IMR-90 (cell line): ENCODE results near the gene PLD3. TPM values are rescaled to one million over a fixed set of nuclear protein-coding genes. Genes with fewer than 3 reads are reported as not detected.

ENCODE experiments used
- ATAC-seq: fragments of 200-7000 bp; cut with Tn5 transposase; 2 replicates; pipeline ENCODE4 v1.9.1; 2020; ENCODE audit warnings: low read depth, mild to moderate bottlenecking, moderate library complexity
- BruUV-seq: library from RNA; stranded (reverse); fragments of 400-500 nt; replicated peaks from 2 replicates; lab custom pipeline; 2021; lab: Mats Ljungman, UMichigan
- CTCF ChIA-PET: fragments of 300-600 bp; formaldehyde crosslinking; extraction: SDS; loops from one replicate; lab custom pipeline; 2021; ENCODE audit warnings: antibody characterized with exemption; lab: Yijun Ruan, JAX
- POLR2A ChIA-PET: fragments of 300-600 bp; sonication (Branson Sonifier 250); formaldehyde crosslinking; loops from one replicate; lab custom pipeline; 2022; ENCODE audit warnings: antibody characterized with exemption; ENCODE audit not compliant: unreplicated experiment; lab: Charles Lee
- DNase-seq: peaks from one replicate; pipeline ENCODE4 v3.0.0; 2013
- H2AFZ ChIP-seq: replicated peaks from 2 replicates; pipeline ENCODE3; 2013; ENCODE audit warnings: low read length, mild to moderate bottlenecking; ENCODE audit not compliant: poor library complexity
- H2AK5ac ChIP-seq: 2 replicates; pipeline ENCODE4 v1.6.1; 2013; ENCODE audit warnings: low read depth, low read length, inconsistent platforms
- H2AK9ac ChIP-seq: replicated peaks from 2 replicates; pipeline ENCODE3; 2013; ENCODE audit warnings: mild to moderate bottlenecking, low read depth, low read length, moderate library complexity; ENCODE audit not compliant: poor library complexity
- H2BK120ac ChIP-seq: 2 replicates; pipeline ENCODE4 v1.6.1; 2013; ENCODE audit warnings: low read depth, low read length, inconsistent platforms
- H2BK15ac ChIP-seq: 3 replicates; pipeline ENCODE4 v1.6.1; 2013; ENCODE audit warnings: low read depth, low read length, inconsistent platforms
- H2BK20ac ChIP-seq: 2 replicates; pipeline ENCODE4 v1.6.1; 2013; ENCODE audit warnings: low read depth, mild to moderate bottlenecking, inconsistent platforms, low read length, moderate library complexity
- H2BK5ac ChIP-seq: 2 replicates; pipeline ENCODE4 v1.6.1; 2013; ENCODE audit warnings: mild to moderate bottlenecking, low read depth, low read length, inconsistent platforms; ENCODE audit not compliant: poor library complexity, severe bottlenecking
- H3K14ac ChIP-seq: replicated peaks from 2 replicates; pipeline ENCODE4 v1.6.1; 2013; ENCODE audit warnings: low read depth, low read length, inconsistent platforms
- H3K18ac ChIP-seq: 2 replicates; pipeline ENCODE4 v1.6.1; 2013; ENCODE audit warnings: low read depth, low read length, control low read depth
- H3K23ac ChIP-seq: 2 replicates; pipeline ENCODE4 v1.6.1; 2013; ENCODE audit warnings: low read depth, low read length, inconsistent platforms
- H3K27ac ChIP-seq: 2 replicates; pipeline ENCODE4 v1.5.1; 2013; ENCODE audit warnings: mild to moderate bottlenecking, control low read depth, low read length; ENCODE audit not compliant: insufficient read depth
- H3K27me3 ChIP-seq: 2 replicates; pipeline ENCODE4 v1.6.1; 2013; ENCODE audit warnings: low read length; ENCODE audit not compliant: control insufficient read depth, insufficient read depth
- H3K36me3 ChIP-seq: 2 replicates; pipeline ENCODE4 v1.6.1; 2013; ENCODE audit warnings: low read length, mixed read lengths; ENCODE audit not compliant: control insufficient read depth, insufficient read depth
- H3K4ac ChIP-seq: 2 replicates; pipeline ENCODE4 v1.6.1; 2013; ENCODE audit warnings: low read depth, low read length, inconsistent platforms
- H3K4me1 ChIP-seq: 2 replicates; pipeline ENCODE4 v1.6.1; 2013; ENCODE audit warnings: low read length, mixed read lengths; ENCODE audit not compliant: control insufficient read depth, insufficient read depth
- H3K4me2 ChIP-seq: 2 replicates; pipeline ENCODE4 v1.6.1; 2013; ENCODE audit warnings: low read depth, mild to moderate bottlenecking, control low read depth, low read length, moderate library complexity
- H3K4me3 ChIP-seq: 2 replicates; pipeline ENCODE4 v1.5.1; 2013; ENCODE audit warnings: low read depth, mild to moderate bottlenecking, control low read depth, low read length, moderate library complexity; ENCODE audit not compliant: insufficient read depth
- H3K56ac ChIP-seq: 2 replicates; pipeline ENCODE4 v1.6.1; 2013; ENCODE audit warnings: low read length, inconsistent platforms; ENCODE audit not compliant: insufficient read depth; ENCODE audit errors: extremely low read depth
- H3K79me1 ChIP-seq, 2 experiments: 2 replicates each; pipeline ENCODE4 v1.6.1; 2013; ENCODE audit warnings: low read length in 2 of 2, inconsistent platforms in 1 of 2, low read depth in 1 of 2
- H3K9ac ChIP-seq: 2 replicates; pipeline ENCODE4 v1.6.1; 2013; ENCODE audit warnings: low read depth, low read length, control low read depth
- H3K9me1 ChIP-seq: 2 replicates; pipeline ENCODE4 v1.6.1; 2013; ENCODE audit warnings: low read length, inconsistent platforms; ENCODE audit not compliant: insufficient read depth
- H3K9me3 ChIP-seq: 2 replicates; pipeline ENCODE4 v1.6.1; 2013; ENCODE audit warnings: low read length; ENCODE audit not compliant: control insufficient read depth, insufficient read depth
- H4K20me1 ChIP-seq: 2 replicates; pipeline ENCODE4 v1.6.1; 2013; ENCODE audit warnings: low read length, inconsistent platforms; ENCODE audit not compliant: insufficient read depth
- H4K5ac ChIP-seq: 2 replicates; pipeline ENCODE4 v1.6.1; 2013; ENCODE audit warnings: mild to moderate bottlenecking, low read depth, low read length, control low read depth
- H4K8ac ChIP-seq, 2 experiments: 2 replicates each; pipeline ENCODE4 v1.6.1; 2013; ENCODE audit warnings: low read depth in 2 of 2, low read length in 2 of 2, control low read depth in 1 of 2, inconsistent platforms in 1 of 2
- H4K91ac ChIP-seq: 2 replicates; pipeline ENCODE4 v1.6.1; 2013; ENCODE audit warnings: low read depth, low read length, inconsistent platforms; ENCODE audit not compliant: insufficient read depth
- BHLHE40 ChIP-seq: fragments of 150-350 bp; IDR thresholded peaks from 2 replicates; pipeline ENCODE4 v1.6.1; 2016; ENCODE audit warnings: mild to moderate bottlenecking, low read depth, low read length
- CEBPB ChIP-seq: IDR thresholded peaks from 2 replicates; pipeline ENCODE4 v1.6.1; 2012; ENCODE audit warnings: low read depth, low read length, improper control_type of control experiment
- CHD1 ChIP-seq: IDR thresholded peaks from 2 replicates; pipeline ENCODE4 v1.6.1; 2012; ENCODE audit warnings: low read depth, low read length, improper control_type of control experiment
- ELK1 ChIP-seq: fragments of 150-350 bp; IDR thresholded peaks from 2 replicates; pipeline ENCODE4 v1.6.1; 2016; ENCODE audit warnings: low read depth, mild to moderate bottlenecking, low read length, moderate library complexity, borderline replicate concordance
- FOS ChIP-seq: fragments of 150-350 bp; IDR thresholded peaks from 2 replicates; pipeline ENCODE4 v1.6.1; 2016; ENCODE audit warnings: low read depth, low read length
- MAFK ChIP-seq: IDR thresholded peaks from 2 replicates; pipeline ENCODE4 v1.6.1; 2012; ENCODE audit warnings: low read depth, low read length, improper control_type of control experiment
- MAZ ChIP-seq: IDR thresholded peaks from 2 replicates; pipeline ENCODE4 v1.6.1; 2012; ENCODE audit warnings: low read depth, mild to moderate bottlenecking, low read length, improper control_type of control experiment, moderate library complexity, borderline replicate concordance
- MXI1 ChIP-seq: IDR thresholded peaks from 2 replicates; pipeline ENCODE4 v1.6.1; 2012; ENCODE audit warnings: low read depth, mild to moderate bottlenecking, low read length, moderate library complexity, borderline replicate concordance
- NFE2L2 ChIP-seq: fragments of 150-350 bp; IDR thresholded peaks from 2 replicates; pipeline ENCODE4 v1.6.1; 2016; ENCODE audit warnings: low read depth, mild to moderate bottlenecking, low read length
- POLR2A ChIP-seq: IDR thresholded peaks from 2 replicates; pipeline ENCODE4 v1.6.1; 2012; ENCODE audit warnings: mild to moderate bottlenecking, low read depth, low read length
- RAD21 ChIP-seq: IDR thresholded peaks from 2 replicates; pipeline ENCODE4 v1.6.1; 2012; ENCODE audit warnings: low read length, improper control_type of control experiment
- RCOR1 ChIP-seq: IDR thresholded peaks from 2 replicates; pipeline ENCODE4 v1.6.1; 2012; ENCODE audit warnings: mild to moderate bottlenecking, low read length, improper control_type of control experiment; ENCODE audit not compliant: insufficient replicate concordance
- RFX5 ChIP-seq: IDR thresholded peaks from 2 replicates; pipeline ENCODE4 v1.8.0; 2012; ENCODE audit warnings: low read depth, mild to moderate bottlenecking, low read length, moderate library complexity
- SMC3 ChIP-seq: fragments of 150-350 bp; IDR thresholded peaks from 2 replicates; pipeline ENCODE4 v1.6.1; 2016; ENCODE audit warnings: low read depth, mild to moderate bottlenecking, antibody characterized with exemption, low read length, moderate library complexity
- USF2 ChIP-seq: fragments of 150-350 bp; IDR thresholded peaks from 2 replicates; pipeline ENCODE4 v1.6.1; 2017; ENCODE audit warnings: mild to moderate bottlenecking, antibody characterized with exemption, low read length, low read depth
- WGBS, 2 experiments: methylation state at CpG; one replicate each; pipeline versions ENCODE4 v1.1.5 to v1.1.7; 2013; ENCODE audit warnings: missing lambda C conversion rate in 2 of 2; ENCODE audit not compliant: insufficient read length in 1 of 2; ENCODE audit errors: extremely low coverage in 2 of 2; 5-methylcytosine and 5-hydroxymethylcytosine counted together
- dilution Hi-C: fragments of 300-500 bp; cut with HindIII; formaldehyde crosslinking; loops from one replicate; pipeline ENCODE4 v1.14.3; 2018; ENCODE audit warnings: low sequenced_read_pairs; ENCODE audit not compliant: unreplicated experiment
- in situ Hi-C: fragments of 300-500 bp; cut with MboI; formaldehyde crosslinking; loops from 3 replicates; pipeline ENCODE4 v1.14.3; 2019; ENCODE audit warnings: low sequenced_read_pairs, inconsistent platforms, mixed read lengths
- intact Hi-C: fragments of 100-400 bp; cut with micrococcal nuclease; formaldehyde crosslinking; loops from 2 replicates; pipeline ENCODE4 v1.10.0; 2022
- polyA plus RNA-seq, 3 experiments: library from polyadenylated mRNA; depleted of rRNA; stranded (reverse); fragments of >200 nt; gene quantifications; 2 replicates each; pipeline ENCODE4 v1.2.3, GENCODE V29; 2012; ENCODE audit warnings: low replicate concordance in 1 of 3
- total RNA-seq: library from RNA; depleted of rRNA; stranded (reverse); fragments of >200 nt; gene quantifications from 2 replicates; pipeline ENCODE4 v1.2.3, GENCODE V29; 2012
- TF ChIP-seq, protein P1 (sequence below): conservative IDR thresholded peaks from 2 replicates; pipeline ENCODE4 v1.5.1; 2012; ENCODE audit warnings: mild to moderate bottlenecking, low read depth, low read length, improper control_type of control experiment

The PLD3 gene
- total and polyA plus RNA-seq, 2 of the 4 experiments (the other 2 are of a cell fraction): 117 to 665 TPM

DNA sequence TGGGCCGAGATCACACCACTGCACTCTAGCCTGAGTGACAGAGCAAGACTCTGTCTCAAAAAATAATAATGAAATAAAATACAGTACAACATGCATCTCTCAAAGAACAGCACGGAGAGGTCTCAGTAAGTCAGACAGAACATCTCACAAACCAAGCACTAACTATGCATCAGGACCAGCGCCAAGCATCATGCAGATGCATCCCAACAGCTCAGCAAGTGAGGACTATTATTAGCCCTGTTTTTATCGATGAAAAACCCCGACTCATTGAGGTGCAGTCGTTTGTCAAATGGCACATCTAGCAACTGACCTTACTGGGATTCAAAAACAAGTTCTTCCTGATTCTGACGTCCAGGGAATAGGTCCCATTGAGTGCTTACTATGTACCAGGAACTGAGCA is 4.1 kb upstream of the PLD3 start:
- Histone ChIP-seq H3K23ac (no peak overlapping the region), H4K91ac (no peak overlapping the region), H2BK20ac (no peak overlapping the region), H4K5ac (no peak overlapping the region), H2AK9ac (peak overlapping the region; percentile 37), H4K8ac (no peak overlapping the region), H3K27me3 (no peaks in the 10 kb centered on the region), H4K20me1 (no peaks in the 10 kb centered on the region; the same call in 1 of the 2 replicates), H2AFZ (no peak overlapping the region), H2AK5ac (no peak overlapping the region), H3K56ac (no peak overlapping the region), H3K4me2 (no peak overlapping the region), H3K14ac (no peak overlapping the region), H3K9ac (no peak overlapping the region), H3K4me3 (no peak overlapping the region), H3K4me1 (peaks cover 3% of the 10 kb centered on the region; the same call in 1 of the 2 replicates), H3K9me3 (no peaks in the 10 kb centered on the region), H2BK120ac (no peak overlapping the region), H2BK5ac (no peak overlapping the region), H3K4ac (no peak overlapping the region), H3K27ac (no peak overlapping the region), H3K36me3 (peaks cover 10% of the 10 kb centered on the region), H2BK15ac (no peak overlapping the region), H3K9me1 (peaks cover 16% of the 10 kb centered on the region), H3K18ac (no peak overlapping the region), H3K79me1 (peaks cover 36 to 57% of the 10 kb centered on the region in 2 experiments)
- BruUV-seq: no TSS peak
- 100% methylated on average over 3 of the region's 7 CpGs; no CpG with 5 or more reads in 1 of the 2 experiments for WGBS, 2 experiments
- in situ Hi-C loops: no loop called here
- ChIA-PET POLR2A (no interaction called here), CTCF (no interaction called here)
- TF ChIP-seq, protein P1, sequence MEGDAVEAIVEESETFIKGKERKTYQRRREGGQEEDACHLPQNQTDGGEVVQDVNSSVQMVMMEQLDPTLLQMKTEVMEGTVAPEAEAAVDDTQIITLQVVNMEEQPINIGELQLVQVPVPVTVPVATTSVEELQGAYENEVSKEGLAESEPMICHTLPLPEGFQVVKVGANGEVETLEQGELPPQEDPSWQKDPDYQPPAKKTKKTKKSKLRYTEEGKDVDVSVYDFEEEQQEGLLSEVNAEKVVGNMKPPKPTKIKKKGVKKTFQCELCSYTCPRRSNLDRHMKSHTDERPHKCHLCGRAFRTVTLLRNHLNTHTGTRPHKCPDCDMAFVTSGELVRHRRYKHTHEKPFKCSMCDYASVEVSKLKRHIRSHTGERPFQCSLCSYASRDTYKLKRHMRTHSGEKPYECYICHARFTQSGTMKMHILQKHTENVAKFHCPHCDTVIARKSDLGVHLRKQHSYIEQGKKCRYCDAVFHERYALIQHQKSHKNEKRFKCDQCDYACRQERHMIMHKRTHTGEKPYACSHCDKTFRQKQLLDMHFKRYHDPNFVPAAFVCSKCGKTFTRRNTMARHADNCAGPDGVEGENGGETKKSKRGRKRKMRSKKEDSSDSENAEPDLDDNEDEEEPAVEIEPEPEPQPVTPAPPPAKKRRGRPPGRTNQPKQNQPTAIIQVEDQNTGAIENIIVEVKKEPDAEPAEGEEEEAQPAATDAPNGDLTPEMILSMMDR: no peak
- TF ChIP-seq CHD1: no peak
- no peak for TF ChIP-seq RCOR1
- TF ChIP-seq MAZ: no peak
- no peak for TF ChIP-seq BHLHE40
- no peak for TF ChIP-seq USF2
- TF ChIP-seq RFX5: no peak
- TF ChIP-seq SMC3: no peak
- no peak for TF ChIP-seq FOS
- no peak for TF ChIP-seq ELK1
- TF ChIP-seq POLR2A: no peak
- no peak for TF ChIP-seq RAD21
- TF ChIP-seq NFE2L2: no peak
- TF ChIP-seq CEBPB: no peak
- no peak for TF ChIP-seq MAFK
- TF ChIP-seq MXI1: no peak
- dilution Hi-C loops: no loop called here
- DNase-seq (no peak), ATAC-seq (no peak)
- intact Hi-C loops: no loop called here
